Adipose tissue (tissue), 3 donors: ENCODE results near the gene PMPCA. TPM values are rescaled to one million over a fixed set of nuclear protein-coding genes. Genes with fewer than 3 reads are reported as not detected.
"Not testable (repeated sequence)": the region's sequence is repeated elsewhere in the genome, so short reads cannot be mapped to it uniquely, and the experiment has no call there.

Experiments
- H3K27ac ChIP-seq: one replicate; pipeline ENCODE4 v1.5.1; 2013; ENCODE audit warnings: low read depth, low read length
- WGBS, 3 donors: extraction: QIAGEN DNeasy Blood & Tissue Kit; methylation state at CpG; one replicate each; pipeline ENCODE4 v1.1.7; 2013; 5-methylcytosine and 5-hydroxymethylcytosine counted together
- polyA plus RNA-seq, 3 donors: library from polyadenylated mRNA; stranded (reverse); fragments of 200-250 nt; gene quantifications; one replicate each; pipeline ENCODE4 v1.2.3, GENCODE V29; 2013
- donor health status: healthy with polysubstance abuse.
- donor health status: Bipolar disorder and iron deficiency.
- donor health status: healthy.

The PMPCA gene
- polyA plus RNA-seq, 3 donors: 22.1 to 63.6 (median 22.9) TPM

- H3K27ac ChIP-seq: not testable (repeated sequence)
- WGBS, 3 donors: 85 to 87% (median 87%) methylated on average over 7 of the region's 7 CpGs
These were observed 14.9 kb downstream of the PMPCA start for GRCh38 chr9:136425367-136425766.

GRCh38 chr9:136426787-136427186, 16.3 kb downstream of the PMPCA start:
- 86 to 88% (median 87%) methylated on average over 12 of the region's 12 CpGs for WGBS, 3 donors
- H3K27ac ChIP-seq: no peak overlapping the region

DNA sequence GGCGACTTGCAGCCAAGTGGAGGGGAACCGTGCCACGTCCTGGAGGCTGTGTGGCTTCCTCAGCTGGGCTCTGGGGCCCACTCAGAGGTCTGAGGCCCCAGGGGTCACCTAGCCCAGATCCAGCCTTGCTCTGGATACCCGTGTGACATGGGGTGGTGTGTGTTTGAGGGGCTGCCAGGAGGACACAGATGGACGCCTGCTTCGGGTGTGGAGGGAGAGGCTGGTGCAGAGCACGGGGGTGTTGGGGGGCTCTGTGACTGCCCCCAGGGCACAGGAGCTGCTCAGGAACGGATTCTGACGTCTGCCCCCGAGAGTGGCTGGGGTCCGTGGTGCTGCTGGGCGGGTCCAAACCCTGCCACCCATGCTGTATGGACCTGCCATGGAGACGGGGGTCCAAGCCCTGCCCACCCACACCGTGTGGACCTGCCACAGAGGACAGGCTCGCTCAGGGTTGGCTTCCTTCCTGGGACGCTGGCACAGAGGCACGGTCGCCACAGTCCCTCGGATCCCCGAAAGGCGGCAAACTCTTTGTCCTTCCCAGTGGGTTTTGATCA, 18.7 kb downstream of the PMPCA start:
- WGBS, 3 donors: 85 to 89% (median 88%) methylated on average over 19 to 21 of the region's 21 CpGs
- H3K27ac ChIP-seq: no peak overlapping the region

DNA sequence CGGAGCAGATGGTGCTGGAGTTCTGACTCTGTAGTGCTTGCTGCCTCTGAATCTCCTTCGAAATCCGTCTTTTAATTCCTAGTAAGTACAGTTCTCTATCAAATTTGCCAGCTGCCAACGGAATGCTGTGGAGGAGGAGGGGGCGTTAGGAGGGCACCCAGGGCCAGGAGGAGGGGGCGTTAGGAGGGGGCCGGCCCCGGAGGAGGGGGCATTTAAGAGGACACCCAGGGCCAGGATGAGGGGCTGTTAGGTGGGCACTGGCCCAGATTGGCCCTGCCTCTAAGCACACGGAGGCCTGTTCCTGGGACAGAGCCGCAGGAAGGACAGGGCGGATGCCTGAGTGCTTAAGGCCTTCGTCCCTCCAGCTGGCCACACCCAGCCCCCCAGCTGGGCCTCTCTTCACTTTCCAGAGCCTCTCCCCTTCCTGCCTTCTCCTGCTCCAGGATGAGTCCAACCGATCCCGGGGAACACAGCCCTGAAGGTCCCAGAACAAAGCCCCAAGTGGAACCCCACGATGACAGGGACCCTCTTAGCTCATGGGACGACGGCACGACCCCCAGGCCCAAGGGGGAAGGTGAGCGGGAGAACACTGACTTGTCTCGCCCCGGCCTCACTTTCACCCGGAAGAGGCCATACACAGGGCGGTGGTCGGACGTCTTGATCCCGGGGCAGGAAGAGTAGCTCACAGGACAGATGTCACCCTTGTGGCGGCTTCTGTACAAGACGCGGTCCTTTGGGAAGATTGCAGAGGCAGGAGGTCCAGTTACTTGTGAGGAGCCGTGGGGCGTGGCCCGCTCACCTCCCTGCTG, 19.4 kb downstream of the PMPCA start:
- 67 to 89% (median 83%) methylated on average over 29 to 32 of the region's 32 CpGs for WGBS, 3 donors
- H3K27ac ChIP-seq: no peak overlapping the region

DNA sequence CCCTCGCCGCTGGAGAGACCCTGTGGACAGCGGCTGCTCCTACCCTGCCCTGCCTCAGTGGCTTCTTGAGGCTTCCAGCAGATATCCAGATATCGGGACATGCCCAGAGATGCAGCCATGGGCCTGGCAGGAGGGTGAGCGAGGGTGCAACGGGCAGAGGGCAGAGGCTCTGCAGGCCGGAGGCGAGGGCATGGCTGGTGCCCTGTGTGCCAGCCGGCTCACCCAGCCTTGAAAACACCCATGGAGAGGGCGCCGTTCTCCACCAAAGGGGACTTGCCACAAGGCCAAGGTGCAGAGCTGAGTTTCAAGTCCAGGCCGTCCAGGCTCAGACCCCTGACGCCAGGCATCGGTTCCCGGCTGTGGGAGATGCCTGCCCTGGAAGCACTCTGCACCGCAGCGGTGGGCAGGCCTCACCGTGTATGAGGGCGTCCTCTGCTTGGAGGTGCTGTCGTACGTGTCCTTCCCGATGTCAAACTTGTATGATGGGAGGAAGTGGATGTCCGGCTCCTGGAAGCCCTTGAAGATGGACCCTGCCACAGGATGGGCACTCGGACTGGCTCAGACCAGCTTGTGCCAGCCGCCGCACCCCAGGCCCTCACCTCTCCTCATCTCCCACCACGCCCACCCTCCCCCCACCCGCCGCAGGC, 20.3 kb downstream of the PMPCA start:
- H3K27ac ChIP-seq: no peak overlapping the region
- 94 to 96% (median 94%) methylated on average over 24 to 29 of the region's 29 CpGs for WGBS, 3 donors

DNA sequence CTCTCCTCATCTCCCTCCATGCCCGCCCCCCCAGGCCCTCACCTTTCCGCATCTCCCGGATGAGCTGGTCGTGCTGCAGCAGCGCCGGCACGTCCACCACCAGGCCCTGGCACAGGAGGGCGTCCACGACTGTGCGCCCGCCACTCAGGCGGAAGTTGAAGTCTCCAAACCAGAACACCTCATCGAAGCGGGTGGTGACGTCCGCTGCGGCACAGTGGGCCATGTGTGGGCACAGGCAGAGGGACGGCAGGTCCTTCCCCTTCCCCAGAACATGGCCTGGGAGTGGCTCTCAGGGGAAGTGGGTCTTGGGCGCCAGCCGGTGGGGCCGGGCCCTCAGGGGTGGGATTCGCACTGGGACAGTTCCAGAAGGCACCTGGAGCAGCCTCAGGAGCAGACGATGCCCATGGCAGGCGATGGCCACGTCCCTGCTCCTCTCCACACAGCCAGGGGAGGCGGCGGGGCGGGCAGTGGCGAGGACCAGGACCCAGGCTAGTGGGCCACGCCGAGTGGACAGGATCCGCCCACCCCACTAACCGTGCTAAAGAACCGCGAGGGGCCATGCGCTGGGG, 21.4 kb downstream of the PMPCA start:
- 91 to 93% (median 91%) methylated on average over 34 to 36 of the region's 36 CpGs for WGBS, 3 donors
- H3K27ac ChIP-seq: no peak overlapping the region

DNA sequence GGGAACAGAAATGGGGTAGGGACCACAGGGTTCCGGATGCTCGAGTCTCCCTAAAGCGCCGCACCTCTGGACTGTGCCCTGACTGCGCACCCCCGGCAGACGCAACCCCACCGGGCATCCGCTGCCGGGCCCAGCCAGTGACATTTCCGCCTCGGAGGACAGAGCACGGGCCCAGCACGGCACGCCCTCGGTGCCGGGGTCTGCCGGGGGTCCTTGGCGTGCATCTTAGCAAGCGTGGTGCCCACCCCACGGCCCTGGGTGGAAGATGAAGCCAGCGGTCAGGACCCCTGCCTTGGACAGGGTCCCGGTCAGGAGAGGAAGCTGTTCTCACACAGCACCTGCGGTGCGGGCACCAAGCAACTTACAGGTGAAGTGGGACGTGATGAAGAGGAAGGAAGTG, 22.1 kb downstream of the PMPCA start:
- WGBS, 3 donors: 87 to 96% (median 95%) methylated on average over 26 of the region's 26 CpGs
- no peak overlapping the region for H3K27ac ChIP-seq

DNA sequence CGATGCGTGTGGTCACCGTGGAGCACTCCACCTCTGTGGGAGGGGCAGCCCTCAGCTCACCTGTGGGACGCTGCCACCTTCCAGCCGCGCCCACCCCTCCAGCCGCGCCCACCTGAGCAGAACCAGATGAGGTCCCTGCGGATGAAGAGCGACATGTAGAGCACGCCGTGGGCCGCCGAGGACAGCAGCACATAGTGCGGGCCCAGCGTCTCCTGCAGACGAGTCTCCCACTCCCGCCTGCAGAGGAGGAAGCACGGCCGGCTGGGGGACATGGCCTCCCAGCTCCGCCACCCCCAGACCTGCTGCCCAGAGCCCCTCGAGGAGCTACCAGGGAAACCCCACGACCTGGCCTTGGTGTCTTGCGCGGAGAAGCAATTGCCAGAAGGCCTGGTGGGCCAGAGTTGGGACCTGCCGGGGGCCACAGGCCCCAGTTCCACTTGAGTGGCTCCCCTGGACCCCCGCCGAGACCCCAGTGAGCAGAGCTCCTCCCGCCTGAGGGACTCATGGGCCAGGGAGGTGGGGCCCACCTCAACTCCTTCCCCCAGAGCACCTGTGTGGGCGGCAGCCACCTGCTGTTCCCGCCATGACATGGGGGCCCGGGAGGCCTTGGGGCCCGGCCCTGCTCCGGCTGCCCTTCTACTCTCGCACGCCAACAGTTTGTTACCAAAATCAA, 22.7 kb downstream of the PMPCA start:
- 92 to 96% (median 94%) methylated on average over 32 to 36 of the region's 36 CpGs for WGBS, 3 donors
- H3K27ac ChIP-seq: no peak overlapping the region

DNA sequence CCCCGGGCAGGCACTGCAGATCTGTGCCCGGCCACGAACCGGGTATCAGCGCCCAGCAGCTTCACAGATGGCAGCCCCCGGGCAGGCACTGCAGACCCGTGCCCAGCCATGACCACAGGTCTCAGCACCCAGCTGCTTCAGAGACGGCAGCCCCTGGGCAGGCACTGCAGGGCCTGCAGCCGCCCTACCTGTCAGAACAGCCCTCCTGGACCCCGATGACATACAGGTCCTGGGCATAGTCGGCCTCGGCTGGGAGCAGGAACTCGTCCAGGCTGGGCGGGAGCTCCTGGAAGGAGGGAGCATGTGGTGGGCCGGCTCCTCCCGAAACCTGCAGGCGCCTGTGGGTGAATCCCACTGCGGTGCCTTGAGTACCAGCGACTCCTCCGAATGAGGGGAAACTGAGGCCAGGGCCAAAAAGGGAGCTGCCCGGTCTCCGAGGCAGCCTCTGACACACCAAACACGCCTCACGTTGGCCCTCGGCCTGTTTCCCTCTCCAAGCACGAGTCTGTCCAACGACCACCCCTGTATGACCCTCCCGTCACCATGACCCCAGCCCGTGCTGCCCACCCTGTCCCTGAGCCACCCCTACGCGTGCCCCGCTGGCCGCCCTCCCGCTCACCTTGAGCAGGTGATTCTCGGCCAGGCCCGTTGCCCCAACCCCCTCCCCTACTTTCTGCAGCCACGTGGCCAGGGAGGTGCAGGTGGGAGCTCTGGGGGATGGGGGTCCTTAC, 23.6 kb downstream of the PMPCA start:
- 91 to 93% (median 91%) methylated on average over 37 of the region's 37 CpGs for WGBS, 3 donors
- no peak overlapping the region for H3K27ac ChIP-seq

GRCh38 chr9:136434580-136435169, 24.2 kb downstream of the PMPCA start:
- WGBS, 3 donors: 92 to 93% (median 93%) methylated on average over 17 of the region's 17 CpGs
- no peak overlapping the region for H3K27ac ChIP-seq

- H3K27ac ChIP-seq: no peak overlapping the region
- 88 to 93% (median 91%) methylated on average over 25 of the region's 25 CpGs for WGBS, 3 donors
These were observed 25.7 kb downstream of the PMPCA start for GRCh38 chr9:136436055-136436634.

DNA sequence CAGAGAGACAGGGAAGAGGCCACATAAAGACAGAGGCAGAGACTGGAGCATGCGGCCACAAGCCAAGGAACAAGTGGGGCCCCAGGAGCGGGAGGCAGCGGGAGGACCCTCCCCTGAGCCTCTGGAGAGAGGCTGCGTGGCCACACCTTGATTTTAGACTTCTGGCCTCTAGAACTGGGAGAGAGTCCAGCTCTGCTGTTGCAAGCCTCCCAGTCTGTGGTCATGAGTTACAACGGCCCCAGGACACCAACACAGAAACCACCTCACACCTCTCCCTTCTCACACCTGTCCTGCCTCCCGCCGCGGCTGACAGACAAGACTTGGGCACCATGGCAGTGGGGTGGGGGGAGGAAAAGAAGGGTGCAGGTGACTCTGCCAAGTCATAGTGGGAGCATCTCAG, 27.0 kb downstream of the PMPCA start:
- 47 to 56% (median 53%) methylated on average over 8 of the region's 8 CpGs for WGBS, 3 donors
- H3K27ac ChIP-seq: no peak overlapping the region

GRCh38 chr9:136437839-136438547, 27.5 kb downstream of the PMPCA start:
- H3K27ac ChIP-seq: no peak overlapping the region
- WGBS, 3 donors: 47 to 61% (median 57%) methylated on average over 37 of the region's 37 CpGs

- WGBS, 3 donors: 0 to 1% (median 0%) methylated on average over 71 to 91 of the region's 91 CpGs
- H3K27ac ChIP-seq: no peak overlapping the region
These were observed 28.4 kb downstream of the PMPCA start for GRCh38 chr9:136438548-136439480.

DNA sequence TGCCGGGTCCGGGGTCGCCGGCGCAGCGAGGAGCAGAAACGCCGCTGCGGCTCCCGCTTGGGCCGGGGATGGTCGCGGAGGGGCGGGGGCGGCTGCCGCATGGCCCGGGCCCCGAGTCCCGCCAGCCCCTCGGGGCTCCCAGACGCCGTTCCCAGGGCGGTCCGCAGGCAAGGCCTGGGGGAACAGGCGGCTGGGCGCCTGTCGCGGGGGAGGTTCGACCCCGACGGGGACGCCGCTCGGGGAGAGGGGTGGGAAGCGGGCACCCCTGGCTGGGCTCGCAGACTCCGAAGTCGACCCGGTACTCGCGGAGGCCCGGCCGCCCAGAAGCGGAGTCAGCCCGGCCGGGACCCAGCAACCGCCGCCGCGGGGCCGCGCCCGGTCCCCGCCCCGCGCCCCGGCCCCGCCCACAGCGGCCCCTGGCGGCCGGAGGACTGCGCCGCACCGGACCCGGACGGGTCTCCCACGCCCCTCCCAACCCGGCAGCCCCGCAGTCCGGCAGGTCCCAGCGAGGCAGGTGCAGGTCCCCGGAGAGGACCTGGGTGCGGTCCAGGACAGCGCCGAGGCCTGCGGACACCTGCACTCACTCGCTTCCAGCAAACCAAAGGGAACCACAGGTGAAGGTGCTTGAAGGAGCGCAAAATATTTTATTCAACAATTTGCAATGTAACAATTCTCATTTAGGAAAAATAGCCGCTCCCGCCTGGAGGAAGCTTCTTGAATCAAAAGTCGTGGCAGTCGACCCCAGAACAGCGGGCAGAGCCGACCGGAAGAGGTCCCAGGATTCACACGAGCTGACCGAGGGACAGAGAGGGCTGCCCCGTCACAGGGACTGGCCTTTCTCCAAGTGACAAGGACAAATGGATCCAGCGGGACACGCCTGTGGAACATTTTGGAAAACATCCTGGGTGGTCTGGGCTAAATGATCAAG, 29.3 kb downstream of the PMPCA start, which contains the start of gene INPP5E:
INPP5E (minus strand) TSS at position 365 of the 928 bp plus-strand sequence. CDS start 426 bp downstream, outside the sequence.
- 6 to 9% (median 7%) methylated on average over 66 to 90 of the region's 90 CpGs for WGBS, 3 donors
- no peak within 1 kb of the TSS for H3K27ac ChIP-seq
